SKM-1 treated with dmso at 0.1 percent for 144 hours (cell line): ENCODE measurements around the gene KRT78.
"Not testable (repeated sequence)": the region's sequence is repeated elsewhere in the genome, so short reads cannot be mapped to it uniquely, and the experiment has no call there.

Experiments
- DNase-seq: peaks from one replicate; lab custom pipeline; 2025; ENCODE audit not compliant: unreplicated experiment; lab: John Stamatoyannopoulos, UW

The KRT78 gene

DNA sequence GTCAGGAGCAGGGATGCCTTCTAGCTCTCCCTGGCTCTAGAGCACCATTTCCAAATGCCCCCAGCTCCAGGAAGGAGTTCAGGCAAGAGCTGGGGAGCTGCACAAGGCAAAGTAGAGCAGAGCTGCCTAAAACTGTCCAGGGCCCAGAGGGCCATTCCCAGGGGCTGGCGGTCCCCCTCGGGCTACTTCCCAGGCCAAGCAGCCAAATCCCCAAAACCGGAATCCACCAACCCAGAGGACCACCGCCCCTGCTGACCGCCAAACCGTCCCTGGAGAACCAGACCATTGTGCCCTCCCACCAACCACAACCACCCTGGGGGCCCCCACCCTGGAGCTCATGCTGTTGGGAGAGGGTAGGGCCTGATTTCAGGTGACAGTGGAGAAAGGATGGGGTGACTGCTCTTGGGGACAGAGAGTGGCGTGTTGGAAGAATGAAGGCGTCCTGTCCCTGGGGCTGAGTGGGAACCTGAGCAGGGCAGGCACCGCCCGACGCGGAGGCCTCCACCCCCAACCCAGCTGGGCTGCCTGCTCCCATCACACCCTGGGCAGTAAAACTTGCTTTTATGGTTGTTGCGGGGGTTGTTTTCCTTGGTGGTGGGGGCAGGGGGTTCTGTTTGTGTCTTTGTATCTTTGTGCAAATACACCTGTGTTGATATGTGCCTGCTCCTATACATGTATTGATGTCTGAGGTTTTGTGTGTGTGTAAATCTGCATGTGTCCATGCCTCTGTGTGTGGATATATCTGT is 24.0 kb upstream of the KRT78 start:
- no peak for DNase-seq

DNA sequence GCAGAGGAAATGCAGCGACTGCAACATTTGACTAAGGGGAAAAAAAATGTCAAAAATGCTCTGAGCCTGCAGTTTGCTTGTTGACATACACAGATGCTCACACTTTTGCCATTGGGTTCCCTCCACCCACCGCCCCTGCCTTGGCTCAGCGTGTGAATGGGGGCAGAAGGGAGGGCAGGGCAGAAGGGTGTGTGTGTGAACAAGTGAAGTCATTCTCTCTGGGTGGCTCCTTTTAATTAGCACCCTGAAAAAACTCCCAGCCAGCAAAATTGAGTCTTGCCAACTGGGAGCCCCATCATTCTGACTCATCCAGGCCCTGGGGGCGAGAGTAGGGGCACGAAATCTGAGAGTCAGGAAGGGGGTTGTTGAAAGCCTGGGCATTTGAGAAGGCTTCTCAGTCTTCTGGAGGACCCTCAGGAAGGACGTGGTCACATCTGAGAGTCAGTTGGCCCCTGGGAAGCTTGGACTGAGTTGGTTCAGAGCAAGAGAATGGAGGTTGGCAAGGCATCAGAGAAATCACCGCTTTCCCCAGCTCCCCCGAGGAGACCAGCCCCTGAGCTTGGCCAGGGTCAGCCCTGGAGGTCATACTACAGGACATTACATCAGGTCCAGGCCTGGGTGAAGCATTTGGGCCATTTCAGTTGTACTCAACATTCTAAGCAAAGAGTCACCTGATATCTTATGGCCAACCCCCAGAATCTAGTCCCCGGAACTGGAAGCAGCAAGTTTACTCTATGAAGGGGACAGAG is 22.7 kb upstream of the KRT78 start:
- DNase-seq, result no peak

DNA sequence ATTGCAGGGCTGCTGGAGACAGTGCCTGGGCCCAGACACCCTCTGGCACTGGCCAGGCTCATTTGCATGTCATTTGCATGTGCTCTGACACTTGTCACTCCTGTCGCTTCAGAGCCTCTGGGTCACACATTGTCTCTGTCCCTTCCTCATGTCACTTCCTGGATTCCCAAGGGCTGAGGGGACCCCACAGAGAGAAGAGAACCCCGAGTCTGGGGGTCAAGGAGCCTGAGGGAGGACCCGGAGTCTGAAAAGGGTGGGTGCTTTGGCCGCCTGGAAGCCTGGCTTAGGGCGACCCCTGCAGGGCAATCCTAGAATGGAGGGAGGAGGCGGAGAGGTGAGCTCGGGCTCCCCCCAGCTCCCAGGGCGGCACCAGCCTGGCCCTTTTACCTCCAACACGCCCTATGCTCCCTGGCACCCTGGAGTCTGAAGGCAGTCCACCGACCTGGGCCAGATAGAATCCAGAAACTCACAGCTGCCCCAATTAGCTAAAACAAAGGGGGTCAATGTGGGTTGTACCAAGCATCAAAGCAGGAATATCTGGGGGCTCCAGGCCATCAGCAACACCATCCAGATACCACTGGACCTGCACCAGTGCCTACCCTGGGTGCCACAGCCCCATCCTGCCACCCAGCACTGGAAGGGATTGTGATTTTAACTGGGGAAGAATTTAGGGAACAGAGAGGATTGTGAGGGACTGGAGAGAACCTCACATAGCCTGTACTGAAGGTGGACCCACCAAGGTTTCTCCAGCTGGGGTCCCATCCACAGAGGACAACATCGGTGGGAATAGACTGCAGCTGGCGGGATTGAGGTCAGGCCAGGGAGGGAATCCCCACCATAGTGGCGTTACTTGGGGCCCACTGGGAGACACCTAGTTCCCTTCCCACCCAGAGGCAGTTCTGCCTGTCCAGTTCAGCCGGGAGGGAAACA is 21.8 kb upstream of the KRT78 start:
- DNase-seq, result no peak

DNA sequence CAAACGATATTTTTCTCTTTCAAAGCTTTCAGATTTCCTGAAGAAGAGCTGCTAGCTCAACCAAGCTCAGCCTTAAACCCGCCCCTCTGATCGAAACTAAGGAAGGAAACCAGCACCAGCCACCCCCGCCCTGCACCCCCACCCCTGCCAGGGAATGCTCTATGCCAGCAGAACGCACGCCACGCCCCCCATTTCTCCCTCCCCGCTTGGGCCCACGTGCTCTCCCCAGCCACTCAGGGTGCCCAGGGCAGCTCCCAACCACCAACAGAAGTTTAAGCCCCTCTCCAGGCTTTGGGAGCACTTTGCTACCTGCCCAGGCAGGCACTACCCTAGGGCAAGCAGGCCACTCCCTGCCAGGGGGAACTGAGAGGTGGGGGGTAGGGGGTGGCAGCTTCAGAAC is 18.8 kb upstream of the KRT78 start:
- no peak for DNase-seq

DNA sequence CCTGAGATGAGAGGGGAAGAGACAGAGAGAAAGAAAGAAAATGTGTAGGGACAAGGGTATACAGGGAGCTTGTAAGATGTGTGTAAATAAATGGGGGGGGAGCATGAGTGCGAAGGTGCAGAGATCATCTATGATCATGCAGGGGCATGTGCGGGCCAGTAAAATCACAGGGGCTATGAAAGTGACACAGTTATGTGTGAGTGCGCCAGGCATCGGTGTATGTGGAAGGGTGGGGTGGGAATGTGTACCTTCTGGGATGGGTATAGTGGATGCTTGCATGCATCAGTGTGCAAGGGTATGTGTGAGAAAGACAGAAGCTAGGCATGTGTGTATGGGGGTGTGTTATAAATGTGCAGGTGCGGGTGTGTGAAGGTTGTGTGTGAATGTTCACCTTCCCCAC is 18.4 kb upstream of the KRT78 start:
- DNase-seq, result no peak

DNA sequence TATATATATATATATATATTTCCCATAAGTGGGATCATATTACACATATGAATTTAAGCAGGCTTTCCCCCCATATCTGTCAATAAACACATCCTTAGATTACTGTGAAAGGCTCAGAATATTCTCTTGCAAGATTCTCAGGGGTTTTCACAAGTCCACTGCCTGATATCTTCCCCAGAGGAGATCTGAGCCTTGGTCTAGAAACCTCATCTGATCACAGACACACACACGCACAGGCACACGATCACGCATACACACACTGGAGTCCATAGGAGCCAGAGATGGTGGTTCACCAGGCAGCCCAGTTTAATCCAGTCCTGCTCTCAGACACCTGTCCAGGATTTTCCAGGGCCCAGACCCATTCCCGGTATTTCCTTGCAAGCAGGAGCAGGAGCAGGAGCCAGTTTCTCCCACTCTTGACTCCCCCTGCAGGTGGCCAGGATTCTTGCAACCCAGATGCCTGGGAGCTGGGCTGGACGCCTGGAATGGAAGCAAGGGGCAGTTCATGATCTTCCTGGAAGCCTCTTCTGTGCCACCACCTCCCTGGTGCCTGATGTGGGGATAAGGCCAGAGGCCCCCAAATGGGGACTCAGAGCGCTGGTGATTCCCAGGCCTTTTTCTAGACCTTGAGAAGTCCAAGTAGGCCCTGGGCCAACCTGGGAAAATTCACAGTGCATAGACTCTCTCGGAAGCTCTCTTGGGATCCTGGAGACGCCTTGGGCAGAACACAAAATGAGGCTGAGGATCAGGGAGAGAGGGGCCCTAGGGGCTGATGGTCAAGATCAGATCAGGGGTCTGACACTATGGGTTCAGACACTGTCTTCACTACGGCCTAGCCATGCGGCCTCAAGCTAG is 16.5 kb upstream of the KRT78 start:
- DNase-seq, result no peak

DNA sequence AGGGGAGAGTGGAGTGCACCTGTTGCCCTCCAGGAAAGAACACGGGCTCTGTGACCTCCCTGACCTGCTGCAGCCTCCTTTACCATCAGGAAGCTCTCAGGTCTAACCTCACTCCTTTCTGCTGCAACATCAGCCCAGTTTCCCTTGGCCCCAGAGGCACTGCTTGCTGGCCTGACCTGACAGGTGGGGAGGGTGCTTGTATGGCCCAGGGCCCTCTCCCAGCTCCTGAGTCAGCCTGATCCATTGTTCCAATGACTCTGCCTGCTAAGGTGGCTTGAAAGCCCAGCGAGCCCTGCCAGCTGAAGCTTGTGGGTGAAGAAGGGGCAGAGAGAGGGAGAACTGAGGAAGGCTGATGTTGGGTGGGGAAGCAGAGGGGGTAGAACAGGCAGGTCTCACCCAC is 13.2 kb upstream of the KRT78 start:
- DNase-seq, result no peak

DNA sequence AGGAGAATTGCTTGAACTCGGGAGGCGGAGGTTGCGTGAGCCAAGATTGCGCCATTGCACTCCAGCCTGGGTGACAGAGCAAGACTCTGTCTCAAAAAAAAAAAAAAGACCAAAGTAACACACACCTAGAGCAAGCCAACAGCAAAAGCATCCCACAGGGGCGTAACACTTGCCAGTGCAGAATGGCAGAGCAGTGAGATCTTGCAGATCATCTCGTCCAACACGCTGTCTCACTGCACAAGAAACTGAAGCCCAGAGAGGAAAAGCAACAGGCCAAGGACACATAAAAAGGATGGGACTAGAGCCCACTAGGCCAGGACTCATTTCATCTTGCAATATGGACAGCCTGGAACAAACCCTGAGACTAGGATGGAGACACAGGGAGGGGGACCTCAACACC is 12.7 kb upstream of the KRT78 start:
- no peak for DNase-seq

DNA sequence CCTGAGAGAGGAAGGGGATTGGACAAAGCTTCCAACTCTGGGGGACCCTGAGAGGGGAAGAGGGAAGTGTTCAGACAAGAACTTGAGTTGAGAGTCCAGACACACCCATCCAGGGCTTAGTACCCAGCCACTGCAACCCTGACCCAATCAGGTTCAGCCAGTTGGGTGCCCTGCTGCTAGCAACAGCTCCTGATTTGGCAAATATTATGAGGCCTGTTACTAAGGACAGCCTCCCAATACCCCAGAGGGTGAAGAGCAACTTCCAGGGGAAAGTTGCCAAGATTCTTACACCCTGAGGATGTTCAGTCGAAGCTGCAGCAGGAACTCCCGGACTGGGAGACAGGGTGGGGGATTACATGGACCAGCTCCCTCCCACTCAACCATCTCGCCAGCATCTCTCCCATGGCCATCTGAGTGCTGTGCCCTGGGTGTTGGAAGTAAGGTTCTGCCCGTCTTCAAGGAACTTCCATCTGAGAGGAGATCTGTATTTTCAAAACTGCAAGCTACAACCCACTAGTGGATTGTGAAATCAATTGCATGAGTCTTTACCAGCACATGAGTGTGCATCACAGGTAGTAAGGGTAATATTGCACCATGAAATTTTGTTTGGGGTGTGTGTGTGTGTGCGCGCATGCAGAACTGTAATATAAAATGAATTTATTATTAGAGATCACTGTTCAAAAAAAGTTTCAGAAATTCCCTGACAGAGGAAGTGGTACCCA is 11.5 kb upstream of the KRT78 start:
- DNase-seq, result no peak

DNA sequence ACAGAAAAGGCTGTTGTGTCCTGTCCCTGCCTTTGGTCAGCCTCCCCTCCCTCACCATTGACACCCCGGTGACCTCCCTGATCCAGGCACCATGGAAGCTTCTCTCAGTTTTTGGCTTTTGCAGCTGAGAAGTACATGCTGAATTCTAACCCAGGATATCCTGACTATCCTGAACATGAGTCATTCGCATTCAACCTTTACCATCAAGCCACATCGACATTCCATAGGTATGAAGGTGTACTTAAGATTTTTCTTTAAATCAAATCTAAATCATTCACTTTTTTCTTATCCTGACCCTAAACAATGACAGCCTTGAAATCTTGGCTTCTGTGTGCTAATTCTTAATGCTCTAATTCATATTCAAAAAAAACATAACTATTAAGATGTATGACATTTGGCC is 8.7 kb upstream of the KRT78 start:
- no peak for DNase-seq

DNA sequence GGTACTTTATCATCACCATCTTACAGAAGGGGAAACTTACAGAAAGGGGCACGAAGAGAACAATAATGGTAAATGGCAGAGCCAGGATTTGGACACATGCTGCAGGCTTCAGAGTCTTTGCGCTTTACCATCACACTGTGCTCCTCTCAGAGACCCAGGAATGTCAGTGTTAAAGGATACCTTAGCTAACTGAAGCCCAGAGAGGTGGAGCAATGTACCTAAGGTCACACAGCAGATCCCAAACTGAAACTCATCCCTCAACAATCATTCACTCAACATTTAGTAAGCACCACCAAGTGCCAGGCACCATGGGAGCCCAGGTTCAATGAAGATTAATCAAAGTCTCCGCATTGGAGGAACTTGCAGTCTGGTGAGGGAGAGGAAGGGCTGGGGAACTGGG is 8.0 kb upstream of the KRT78 start:
- DNase-seq, result no peak

DNA sequence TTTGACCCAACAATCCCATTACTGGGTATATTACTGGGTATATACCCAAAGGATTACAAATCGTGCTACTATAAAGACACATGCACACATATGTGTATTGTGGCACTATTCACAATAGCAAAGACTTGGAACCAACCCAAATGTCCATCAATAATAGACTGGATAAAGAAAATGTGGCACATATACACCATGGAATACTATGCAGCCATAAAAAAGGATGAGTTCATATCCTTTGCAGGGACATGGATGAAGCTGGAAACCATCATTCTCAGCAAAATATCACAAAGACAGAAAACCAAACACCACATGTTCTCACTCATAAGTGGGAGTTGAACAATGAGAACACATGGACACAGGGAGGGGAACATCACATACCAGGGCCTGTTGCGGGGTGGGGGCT is 7.3 kb upstream of the KRT78 start:
- not testable (repeated sequence) for DNase-seq

DNA sequence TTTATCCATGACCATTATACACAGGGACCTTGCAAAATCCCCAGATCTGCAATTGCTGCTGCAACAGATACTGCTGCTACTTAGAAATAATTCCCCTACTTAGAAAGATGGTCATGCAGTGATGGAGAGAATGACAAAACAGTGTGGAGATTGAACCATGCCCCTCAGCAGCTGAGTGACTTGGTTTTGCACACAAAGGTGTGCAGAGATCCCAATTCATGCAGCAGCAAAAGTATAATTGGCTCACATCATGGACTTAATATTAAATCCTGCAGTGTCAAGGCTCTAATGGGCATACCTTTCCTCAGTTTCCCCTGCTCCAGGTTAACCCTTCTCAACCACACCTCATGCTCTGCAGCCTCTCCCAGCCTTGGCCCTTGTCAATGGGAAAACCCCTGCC is 3.0 kb upstream of the KRT78 start:
- no peak for DNase-seq

DNA sequence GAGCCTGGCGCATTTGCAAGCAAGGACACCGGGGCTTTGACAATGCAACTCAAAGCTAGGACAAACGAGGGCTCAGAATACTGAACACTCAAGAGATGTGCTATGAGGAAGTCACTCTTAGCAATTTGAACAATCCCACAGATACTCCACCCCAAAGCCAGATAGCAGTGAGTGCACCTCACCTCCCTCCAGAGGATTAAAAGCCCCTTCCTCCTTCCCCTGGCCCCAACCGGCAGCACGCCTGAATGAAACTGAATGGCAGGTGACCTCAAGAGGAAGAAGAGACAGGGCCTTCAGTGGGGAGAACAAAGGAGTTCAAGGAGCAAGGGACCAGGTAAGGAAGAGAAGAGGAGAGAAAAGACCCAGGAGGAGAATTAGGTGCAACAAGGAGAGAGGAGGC is 1.9 kb upstream of the KRT78 start:
- DNase-seq, result no peak

DNA sequence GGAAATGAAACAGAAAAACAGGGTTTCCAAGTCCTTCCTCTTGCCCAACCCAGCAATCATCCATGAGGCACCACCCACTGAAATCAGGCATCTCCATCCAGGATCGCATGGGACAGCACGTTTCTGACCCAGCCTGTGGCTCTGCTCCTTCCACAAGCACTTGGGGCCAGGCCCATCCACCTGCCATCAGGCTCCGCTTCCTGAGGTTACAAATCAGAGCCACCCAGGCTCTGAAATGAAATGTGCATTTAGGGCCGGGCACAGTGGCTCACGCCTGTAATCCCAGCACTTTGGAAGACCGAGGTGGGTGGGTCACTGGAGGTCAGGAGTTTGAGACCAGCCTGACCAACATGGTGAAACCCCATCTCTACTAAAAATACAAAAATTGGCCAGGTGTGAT is 717 bp upstream of the KRT78 start:
- DNase-seq, result no peak

DNA sequence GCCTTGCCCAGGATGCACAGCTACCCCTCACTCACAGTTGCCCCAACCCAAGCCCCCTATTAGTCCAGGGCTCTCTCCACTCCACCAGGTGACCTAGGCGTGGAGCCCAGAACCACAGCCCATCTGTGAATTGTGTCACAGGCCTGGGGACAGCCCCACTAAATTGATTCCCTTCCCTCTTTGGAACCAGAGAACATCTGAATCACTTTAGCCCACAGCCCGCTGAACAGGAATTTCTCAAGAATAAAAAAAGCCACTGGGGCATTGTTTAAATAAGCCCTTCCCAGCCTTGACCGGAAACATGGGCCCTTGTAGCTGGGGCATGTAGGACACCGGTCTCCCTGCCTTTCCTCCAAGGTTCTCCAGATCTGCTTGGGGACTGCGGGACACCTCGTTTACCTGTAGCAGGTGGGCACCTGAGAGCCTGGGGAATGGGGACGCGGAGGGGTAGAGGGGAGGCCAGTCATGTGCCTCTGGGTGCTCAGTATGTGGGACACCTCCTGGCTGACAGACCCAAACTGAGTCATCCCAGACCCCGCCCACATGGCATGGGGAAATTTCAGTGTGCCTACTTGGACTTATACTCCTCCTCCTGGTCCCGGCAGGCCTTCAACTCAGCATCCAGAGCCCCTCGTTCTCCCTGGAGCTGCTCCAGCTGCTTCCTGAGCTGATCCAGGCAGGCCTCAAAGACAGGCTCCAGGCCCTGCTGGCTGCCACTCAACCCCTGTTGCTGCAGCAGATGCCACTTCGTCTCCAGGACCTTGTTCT is 1.3 kb downstream of the KRT78 start:
- DNase-seq, result no peak

DNA sequence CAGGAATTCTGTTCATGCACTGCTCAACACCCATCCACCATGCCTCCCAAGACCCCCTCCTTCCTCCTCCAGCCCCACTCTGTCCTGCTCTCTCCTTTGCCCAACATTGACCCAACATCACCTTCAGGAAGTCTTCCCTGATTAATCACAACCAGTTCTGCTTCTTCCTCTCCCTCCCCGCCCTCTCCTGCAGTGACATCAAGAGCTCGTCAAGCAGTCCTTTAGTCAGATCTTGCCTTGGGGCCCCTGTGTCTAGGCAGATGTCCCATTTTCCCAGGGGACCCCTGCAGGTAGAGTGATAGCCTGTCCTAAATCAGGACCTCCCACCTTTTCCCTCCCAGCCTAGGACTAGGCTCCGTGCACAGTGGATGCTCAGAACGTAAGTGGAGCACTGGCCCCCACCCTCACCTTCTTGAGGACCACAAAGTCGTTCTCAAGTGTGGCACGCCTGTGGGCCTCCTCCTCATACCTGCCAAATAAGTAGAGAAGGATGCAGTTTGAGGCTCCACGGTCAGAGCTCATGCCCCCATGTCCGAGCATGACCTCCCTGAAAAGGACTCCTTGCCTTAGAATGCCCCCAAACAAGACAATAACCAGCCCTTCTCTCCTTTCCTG is 2.3 kb downstream of the KRT78 start:
- DNase-seq, result no peak

DNA sequence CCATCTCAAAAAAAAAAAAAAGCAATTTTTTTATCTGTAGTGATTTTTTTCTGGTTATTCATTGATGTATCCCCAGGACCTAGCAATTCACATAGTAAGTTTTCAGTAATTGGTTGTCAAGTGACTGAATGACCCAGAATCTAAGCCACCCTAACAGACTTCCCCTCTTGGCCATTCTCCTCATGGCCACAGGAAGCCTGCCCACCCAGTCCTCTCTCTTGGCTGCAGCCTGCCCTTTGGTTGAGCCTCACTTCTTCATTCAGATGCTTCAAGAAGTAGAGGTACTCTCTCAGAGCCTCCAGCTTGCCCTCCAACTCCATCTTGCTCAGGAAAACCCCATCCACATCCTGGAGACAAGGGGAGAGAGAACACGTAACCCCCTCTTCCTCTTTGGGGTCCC is 2.8 kb downstream of the KRT78 start:
- no peak for DNase-seq

DNA sequence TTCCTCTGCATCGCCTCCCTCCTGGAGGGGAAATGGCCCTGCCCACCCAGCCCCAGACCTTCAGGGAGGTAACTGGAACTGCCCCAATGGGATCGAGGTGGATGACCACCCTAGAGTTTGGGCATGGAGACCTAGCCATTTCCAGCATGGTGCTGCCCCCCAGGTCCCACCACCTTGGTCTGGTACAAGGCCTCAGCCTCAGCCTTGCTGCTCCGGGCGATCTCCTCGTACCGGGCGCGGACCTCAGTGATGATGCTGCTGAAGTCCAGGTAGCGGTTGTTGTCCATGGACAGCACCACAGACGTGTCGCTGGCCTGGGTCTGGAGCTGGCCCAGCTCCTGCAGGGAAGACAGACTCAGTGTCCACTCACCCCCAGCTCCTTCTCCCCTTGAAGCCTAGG is 4.4 kb downstream of the KRT78 start:
- no peak for DNase-seq
